Hematopoietic multipotent progenitor cell treated with erythropoietin and hydrocortisone succinate and interleukin-3 and kit ligand, for 4 days (in vitro differentiated cells): ENCODE results near the gene PRKD2.

Experiments
- DNase-seq: peaks from one replicate; pipeline ENCODE4 v3.0.0-alpha.2; 2015

The PRKD2 gene

DNA sequence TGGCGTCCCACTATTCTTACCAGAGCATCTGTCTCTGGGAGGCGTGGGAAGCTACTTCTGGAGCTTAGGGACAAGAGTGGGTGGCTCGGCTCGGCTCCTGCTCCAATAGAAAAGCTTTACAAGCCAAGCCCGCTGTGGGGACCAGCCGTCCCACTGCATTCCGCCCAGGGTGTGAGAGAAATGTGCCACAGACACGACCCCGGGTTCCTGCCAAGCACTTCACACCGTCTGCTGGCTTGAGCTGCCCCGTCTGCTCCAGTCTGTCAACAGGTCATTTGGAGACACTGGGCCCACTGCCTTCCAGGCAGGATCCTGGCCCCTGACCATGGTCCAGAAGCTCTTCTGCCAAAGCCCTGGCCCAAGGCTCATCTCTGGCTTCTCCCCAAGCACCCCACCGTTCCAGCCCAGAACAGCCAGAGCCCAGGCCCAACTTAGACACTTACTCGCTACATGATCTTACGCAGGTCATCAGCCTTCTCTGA is 22.4 kb upstream of the PRKD2 start:
- no peak for DNase-seq

DNA sequence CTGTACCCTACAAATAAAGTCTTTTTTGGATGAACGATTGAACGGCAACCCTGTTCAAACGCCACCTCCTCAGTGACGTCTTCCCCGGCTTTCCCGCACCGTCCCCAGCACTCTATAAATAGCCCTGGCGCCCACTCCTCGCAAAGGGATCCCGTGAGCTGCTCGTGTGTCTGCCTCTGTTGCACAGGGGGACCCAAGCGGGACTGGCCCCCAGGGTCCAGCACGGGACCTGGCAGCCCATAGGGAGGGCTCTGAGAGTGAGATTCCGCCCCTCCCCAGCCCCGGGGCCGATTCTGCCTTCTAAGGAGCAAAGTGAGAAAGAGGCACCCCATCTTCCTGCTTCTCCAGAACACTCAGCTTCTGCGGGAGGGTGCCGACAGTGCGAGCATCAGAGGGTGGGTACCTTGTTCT is 20.9 kb upstream of the PRKD2 start:
- DNase-seq, result no peak

DNA sequence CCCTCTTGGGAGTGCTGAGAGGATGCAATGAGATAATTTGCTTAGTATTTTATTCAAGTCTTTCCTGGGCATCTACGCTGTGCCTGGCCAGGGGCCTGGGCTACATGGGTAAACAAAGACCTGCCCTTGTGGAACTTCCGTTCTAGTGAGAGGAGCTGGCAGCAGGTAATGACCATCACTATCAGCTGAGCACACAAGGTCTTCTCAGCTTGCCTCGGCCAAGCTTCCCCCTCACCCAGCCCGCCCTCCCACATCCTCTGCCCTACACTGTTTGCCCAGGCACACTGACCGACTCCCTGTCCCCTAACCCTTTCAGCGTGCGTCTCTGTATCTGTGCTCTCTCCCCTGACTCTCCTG is 20.4 kb upstream of the PRKD2 start:
- DNase-seq, result no peak

DNA sequence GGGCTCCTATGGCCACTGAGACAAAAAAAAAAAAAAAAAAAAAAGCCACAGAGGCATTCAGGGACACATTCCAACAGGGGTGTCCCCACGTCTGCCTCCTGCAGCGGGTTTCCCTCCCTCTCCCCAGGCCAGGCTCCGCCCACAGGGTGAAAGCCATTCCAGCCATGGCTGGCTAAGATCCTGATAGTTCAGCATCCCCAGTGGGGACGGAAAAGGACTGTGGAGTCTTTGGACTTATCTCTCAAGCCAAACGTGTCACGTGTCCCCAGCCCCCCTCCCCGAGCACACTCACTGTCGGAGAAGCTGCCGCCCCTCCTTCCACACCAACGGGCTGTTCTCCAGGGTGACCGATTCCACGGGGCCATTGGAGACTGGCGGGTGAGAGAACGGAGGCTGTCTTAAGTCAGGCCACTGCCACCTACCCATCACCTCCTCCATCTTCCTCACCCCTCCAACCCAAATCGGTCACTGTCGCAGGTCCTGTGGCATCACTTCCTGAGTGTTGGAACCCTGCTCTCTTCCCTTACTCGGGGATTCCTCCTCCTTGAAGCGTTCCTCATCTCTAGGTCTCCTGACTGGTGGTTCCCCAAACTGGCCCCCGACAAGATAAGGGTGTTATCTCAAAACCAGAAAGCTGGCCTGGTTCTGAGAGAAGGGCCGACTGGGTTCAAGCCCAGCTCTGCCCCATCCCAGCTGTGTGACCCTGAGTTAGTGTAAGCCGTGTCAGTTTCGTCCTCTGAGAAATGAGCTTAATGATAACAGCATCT is 19.8 kb upstream of the PRKD2 start:
- DNase-seq, result peak; percentile 84

DNA sequence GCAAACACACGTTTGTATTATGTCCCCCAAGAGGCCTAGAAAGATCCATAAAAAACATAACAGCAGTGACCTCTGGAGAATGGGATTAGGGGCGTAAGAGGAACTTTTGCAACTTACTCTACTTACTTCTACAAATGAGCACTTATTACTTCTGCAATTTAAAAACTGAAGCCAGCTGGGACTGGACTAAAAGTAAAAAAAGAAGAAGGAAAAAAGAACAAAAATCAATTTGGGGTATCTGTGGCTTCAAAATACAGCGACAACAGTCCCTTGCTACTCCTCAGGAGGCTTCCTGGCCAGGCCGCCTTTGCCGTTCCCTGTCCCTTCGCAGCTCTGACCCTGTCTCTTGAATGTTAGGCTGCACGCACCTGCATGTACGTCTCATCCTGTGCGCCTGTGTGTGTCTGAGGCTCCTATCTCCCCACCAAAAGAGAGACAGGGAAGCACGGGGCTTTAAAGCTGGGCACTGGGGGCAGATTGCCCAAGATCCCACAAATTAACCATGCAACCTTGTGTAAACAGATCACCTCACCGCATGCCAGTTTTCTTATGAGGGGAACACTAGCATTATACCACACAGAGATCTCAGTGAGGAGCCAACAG is 16.9 kb upstream of the PRKD2 start:
- DNase-seq, result no peak

DNA sequence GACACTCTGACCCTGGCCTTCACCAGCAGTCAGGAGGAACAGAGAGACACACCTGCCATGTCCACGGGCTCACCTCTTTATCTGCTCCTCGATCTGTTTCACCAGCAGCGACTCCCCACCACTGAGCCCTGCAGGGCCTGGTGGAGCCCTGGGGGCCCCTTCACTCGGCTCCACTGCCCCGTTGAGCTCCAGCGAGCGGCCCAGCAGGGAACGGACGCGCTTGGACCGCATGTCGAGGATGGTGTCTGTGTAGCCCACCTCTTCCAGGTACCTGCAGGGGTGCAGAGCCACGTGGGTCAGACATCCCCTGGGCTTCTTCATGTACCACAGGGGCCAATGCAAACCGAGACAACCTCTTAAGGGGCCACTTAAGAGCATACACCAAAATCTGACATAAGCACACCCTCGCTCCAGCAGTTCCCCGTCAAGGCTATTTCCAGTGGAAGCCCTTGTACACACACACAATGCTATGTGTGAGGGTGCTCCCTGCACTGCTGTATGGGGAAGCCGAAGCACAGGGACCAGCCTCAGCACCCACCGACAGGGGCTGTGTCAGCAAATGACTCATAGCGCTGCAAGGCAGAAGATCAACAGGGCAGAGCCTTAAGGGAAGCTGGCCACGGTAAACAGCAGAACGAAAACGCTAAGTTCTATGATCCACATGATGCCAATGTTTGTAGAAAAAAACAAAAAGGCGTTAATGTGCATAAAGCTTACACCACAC is 16.2 kb upstream of the PRKD2 start:
- no peak for DNase-seq

DNA sequence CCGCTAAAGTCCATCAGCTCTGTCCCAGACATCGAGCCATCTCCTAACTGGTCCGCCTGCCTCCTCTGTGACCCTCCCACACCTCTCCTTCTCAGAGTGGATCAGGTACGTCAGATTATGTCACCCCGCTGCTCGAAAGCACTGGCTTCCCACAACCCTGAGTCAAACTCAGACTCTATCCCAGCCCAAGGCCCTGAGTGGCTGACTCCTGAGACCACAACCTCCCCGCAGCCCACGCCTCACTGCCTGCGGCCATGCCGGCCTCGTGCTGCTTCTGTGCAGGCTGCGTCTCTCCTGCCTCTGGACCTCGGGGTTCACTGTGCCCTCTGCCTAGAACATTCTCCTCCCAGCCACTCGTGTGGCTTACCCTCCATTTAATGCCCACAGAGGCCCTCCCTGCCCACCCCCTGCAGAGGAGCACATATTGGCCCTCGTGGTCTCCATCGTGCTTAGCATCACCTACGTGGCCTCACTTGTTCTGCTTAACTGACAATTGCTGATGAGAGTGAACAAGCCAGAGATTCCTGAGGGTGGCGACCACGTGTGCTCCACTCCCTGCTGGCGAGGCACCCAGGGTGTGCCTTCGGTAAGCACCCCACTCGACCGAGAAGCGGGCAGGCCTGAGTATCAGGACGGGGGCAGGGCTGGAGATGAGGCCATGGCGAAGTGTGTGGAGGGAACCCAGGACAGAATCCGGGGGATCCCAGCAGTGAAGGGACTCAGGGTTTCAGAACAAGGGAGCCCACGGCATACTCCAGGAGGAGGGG is 15.4 kb upstream of the PRKD2 start:
- DNase-seq, result no peak

DNA sequence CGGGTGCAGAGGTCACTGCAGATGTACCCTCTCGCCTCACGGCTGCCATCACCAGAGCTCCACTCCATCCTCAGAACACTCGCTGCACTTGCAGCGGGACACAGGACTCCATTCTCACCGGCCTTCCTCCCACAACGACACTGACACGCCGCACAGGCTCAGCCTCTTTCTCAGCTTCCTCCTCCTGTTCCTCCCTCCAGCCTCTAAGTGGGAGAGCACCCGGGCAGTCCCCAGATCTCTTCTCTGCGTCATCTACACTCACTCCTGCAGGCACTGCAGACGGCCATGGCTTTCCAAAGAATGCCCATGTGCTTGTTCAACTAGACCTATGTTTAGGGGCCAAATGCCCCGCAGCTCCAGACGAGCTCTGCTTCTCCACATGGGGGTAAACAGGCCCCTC is 14.7 kb upstream of the PRKD2 start:
- peak; percentile 49 for DNase-seq

DNA sequence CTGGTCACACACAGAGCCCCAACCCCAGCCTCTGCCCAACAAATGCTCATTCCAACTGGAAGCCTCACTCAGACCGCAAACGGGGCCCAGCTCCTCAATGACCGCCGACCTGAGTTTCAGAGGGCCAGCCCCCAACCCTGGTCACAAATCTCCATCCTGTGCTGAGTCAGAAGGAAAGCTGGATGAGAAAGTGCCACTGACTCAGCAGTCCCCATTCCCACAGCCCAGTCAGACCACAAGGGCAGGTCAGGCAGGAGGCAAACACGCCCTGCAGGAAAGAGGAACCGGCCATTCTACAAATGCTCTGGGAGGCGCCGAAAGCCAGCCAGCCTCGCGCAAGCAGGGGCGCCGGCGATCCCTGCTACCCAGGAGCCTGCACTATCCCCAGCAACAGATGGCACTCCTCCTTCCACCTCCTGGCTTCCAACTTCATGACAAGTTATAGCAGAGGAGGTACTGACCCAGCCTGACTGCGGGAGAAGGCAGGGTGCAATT is 14.1 kb upstream of the PRKD2 start:
- peak; percentile 88 for DNase-seq

DNA sequence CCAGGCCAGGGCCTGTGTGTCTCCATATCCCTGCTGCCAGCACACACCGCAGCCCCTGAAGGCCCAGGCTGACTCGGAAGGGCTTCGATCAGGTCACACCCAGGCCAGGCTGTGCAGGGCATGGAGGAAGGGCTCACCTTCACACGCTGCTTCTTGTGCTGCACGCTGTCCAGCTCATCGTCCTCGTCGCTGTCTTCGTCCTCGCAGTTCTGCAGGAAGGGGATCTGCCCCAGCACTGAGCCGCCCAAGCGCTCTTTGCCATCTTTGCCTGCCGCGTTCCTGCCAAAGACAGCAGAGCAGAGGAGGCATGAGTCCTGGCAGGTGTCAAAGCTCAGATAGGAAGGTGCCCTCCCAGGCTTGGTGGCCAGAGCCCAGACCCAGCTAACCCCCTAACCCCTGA is 13.7 kb upstream of the PRKD2 start:
- no peak for DNase-seq

DNA sequence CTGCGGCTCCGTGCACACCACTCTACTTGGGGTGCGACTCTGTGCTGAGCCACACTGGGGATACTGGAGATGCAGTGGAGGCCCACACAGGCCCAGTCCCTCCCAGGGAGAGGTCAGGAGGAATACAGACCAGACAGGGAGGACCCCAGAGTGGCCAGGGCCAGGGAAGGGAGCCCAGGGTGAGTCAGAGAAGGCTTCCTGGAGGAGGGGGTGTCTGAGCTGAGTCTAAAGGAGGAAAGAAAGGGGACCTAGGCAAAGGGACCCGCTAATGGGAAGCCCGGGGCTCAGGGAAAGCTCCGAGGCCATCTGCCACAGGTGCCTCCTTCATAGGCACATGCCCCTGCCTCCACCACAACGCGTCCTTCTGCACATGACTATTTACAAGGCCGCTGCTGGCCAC is 13.3 kb upstream of the PRKD2 start:
- no peak for DNase-seq

DNA sequence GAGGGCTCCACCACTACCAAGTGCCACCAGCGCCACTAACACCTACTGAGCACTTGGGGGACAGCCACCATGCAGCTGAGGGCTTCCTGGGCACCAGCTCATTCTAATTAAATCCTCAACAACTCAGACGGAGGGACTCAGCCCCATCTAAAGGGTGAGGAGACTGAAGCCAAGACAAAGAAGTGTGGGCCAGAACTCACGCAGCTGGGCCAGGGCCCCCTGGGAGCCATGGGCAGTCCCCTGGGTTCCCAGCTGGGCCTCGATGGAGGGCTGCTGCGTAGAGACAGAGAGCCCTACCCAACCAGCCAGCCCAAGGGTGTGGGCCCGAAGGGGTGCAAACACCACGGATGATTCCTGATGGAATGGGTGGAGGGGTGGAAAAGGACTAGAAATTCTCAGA is 12.8 kb upstream of the PRKD2 start:
- no peak for DNase-seq

DNA sequence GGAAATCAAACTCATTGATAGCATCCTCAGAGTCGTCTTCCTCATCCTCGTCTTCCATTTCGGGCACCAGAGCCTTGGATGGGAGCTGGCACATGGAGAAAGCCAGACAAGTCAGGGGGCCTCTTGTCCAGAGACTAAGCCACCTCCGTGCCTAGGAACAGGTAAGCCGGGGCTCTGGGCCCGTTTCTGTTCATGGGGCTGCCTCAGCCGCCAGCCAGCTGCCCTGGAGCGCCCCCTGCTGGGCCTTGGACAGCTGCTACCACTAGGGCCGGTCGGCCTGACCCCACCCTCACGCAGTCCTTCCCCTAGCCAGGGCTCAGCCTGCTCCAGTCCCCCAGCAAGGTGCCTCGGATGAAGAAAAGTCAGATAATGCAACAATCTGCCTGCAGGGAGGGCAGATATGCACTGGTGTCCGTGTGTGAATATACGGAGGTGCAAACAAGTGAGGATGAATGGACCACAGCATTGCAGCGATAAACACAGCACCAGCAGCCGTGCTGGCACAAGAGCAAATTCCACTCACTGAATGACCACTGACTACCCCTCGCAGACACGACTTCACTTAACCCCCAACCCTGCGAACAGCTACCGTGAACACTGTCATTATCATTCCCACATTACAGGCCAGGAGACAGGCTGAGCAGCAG is 11.9 kb upstream of the PRKD2 start:
- peak; percentile 86 for DNase-seq

DNA sequence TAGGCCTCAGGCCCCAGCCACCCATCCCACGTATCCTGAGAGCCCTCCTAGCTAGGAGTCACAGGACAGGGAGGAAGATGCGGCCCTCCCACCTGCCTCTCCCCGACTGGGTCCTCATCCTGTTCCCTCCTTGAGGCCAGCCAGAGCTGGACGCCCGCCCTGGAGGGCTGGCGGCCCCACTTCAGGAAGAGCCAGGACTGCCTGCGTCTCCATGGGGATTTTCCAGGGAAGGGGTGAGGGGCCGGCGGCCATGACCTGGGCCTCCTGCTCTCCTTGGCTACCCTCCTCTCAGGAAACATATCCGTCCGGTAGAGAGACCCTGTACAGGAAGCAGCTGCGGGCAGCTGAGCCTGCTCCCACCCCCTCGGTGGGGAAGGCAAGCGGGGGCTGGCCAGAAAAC is 11.3 kb upstream of the PRKD2 start:
- no peak for DNase-seq

DNA sequence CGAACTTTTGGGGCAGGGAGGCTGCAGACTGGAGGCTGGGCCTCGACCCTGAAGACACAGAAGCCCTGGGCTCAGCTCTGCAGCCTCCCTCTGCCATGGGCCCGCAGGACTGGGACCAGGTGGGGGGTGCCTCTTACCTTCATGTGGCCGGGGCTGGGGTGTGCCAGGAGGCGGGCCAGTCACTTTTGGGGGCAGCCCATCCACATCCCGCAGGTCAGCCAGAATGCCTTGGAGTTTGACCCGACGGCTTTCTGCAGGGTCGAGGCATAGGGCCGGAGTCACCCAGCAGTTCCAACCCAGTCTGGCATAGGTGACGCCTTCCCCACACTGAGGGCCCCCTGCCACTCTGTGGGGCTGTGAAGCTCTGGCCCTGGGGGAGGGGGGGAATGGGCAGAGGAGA is 10.8 kb upstream of the PRKD2 start:
- no peak for DNase-seq

DNA sequence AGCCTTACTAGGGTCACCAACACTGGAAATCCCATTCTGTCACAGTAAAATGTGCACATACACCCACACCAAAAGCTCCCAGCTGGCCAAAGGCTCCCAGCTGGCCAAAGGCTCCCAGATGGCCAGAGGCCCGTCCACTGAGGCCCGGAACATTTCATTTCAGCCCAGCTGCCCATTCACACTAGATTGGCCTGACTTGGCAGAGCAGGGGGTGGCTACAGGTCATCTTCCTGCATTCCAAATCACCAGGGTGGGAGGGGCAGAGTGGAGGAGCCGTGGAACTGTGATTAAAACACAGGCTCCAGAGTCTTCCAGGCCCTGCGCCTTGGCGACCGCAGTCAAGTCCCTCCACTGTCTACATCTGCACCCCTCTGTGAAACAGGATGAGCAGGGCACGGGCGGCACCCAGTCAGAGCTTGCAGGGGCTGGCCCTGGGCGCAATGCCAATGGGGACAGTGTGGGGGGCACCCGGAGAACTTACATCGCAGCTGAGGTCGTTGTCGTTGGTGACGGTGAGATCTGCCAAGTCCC is 10.1 kb upstream of the PRKD2 start:
- no peak for DNase-seq

DNA sequence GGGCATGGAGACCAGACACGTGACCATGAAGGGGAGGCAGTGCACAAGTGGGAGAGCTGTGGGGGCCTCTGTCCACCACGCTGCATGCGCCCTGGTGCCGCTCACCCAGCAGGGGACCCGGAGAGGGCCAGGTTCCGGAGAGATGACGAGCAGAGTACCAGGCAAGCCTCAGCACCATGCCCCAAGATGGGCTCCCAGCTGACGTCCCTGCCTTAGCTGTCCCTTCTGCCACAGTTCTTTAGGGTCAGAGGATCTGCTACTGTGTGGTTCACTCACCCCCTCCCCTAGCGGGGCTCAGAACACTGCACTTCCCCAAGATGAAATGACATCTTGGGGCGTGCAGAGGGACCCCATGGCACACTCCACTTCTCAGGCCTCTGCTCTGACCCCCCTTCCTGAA is 9.6 kb upstream of the PRKD2 start:
- no peak for DNase-seq

DNA sequence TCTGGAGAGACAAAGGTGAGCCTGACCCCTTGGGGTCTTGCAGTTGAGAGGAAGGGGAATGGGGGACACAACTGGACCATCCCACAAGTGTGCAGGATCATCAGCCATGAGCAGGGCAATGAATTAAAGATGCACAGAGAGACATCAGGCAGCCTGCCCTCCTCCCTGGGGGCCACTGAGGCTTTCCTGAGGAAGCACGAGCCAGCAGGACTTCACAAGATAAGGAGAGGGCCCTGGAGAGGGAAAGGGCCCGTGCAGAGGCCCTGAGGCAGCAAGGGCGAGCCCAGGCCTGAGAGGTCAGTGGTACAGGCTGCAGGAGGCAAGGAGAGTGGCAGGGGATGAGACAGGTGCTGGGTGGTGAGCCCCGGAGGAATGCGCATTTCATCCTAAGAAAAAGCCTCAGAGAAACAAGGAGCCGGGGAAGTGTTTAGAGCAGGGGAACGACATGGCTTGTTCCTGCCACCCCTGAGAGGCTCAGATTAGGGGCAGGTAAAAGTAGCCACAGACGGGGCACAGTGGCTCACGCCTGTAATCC is 9.0 kb upstream of the PRKD2 start:
- DNase-seq, result no peak

DNA sequence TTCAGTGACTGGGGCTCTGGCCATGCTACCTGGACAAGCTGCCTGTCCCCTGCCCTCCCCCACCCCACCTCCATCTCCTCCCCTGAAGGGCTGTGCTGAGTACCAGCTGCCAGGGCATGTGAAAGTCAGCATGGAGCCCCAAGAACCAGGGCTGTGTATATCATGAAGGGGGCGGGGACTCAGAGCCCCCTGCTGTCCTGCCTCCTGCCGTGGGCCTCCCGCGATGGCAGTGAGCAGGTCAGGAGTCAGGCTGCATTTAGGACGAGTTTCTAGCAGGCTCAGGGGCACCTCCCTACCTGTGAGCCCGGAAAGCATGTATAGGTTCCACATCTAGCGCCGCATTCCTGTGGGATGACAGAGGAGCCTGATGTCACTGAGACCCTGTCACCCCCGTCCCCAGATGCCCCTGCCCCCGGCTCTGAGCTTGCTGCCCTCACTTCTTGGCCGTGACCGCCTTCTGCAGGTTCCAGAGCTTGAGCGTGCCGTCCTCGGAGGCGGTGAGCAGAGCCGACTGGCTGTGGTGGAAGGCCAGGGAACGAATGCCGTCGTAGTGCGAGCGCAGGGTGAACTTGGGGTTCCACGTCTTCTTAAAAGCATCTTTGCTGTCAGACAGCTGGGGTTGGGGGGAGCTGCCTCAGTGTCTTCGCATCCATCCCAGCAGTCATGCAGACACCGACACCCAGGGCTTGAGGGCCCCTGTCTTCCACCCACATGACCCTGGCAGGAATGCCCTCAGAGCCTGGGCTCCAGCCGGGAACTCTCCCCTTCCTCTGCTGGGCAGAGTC is 8.3 kb upstream of the PRKD2 start:
- DNase-seq, result no peak

DNA sequence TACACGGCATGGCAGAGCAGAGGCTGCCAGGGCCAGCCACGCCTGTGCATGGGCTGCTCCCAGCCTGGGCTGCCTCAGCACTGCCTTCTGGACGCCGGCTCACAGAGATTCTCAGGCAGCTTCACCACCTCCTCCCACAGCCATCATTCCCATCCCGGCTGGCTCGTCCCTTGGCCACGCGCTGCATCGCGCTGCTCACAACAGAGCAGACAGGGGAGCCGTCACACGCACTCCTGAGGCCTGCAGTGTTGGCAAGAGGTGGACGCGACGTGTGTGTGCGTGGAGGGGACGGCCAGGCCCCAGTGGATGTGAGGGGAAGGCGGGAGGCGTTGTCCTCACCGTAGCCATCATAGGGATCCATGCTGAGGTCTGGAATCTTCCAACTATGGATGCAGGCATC is 7.6 kb upstream of the PRKD2 start:
- DNase-seq, result no peak

DNA sequence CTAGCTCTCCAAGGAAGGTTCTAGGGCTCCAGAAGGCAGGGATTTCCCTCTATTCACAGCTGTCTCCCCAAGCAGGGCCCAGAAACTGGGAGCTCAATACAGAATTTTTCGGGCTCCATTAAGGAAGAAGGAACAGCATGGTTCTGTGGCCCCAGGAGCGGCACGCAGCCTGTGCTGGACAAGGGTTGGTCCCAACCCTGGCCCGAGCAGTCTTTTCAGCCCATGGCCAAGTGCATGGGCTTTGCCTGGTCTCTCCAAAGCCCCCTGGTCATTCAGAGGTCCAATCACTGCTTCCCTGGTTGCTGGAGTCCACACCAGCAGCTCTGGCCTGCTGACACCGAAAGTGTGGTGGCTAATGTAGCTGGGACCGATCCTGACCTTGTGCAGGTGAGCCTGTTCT is 6.6 kb upstream of the PRKD2 start:
- DNase-seq, result no peak
